Thyroid gland (tissue), 4 donors: ENCODE measurements around the gene FAM89B. TPM values are rescaled to one million over a fixed set of nuclear protein-coding genes. Genes with fewer than 3 reads are reported as not detected.

ENCODE experiments used
- small RNA-seq: library from RNA; depleted of rRNA; stranded (forward); fragments of <200 nt; gene quantifications from one replicate; pipeline ENCODE3, GENCODE V24; 2016
- total RNA-seq, 4 donors: library from RNA; depleted of rRNA; stranded (reverse); fragments of >200 nt; gene quantifications; one replicate each; pipeline ENCODE4 v1.2.3, GENCODE V29; 2016

The FAM89B gene
- total RNA-seq, 4 donors from 2014 or later: 26.9 to 55.5 (median 43.2) TPM

Small RNA genes within 50 kb of the gene (small RNA-seq; reads per million reads assigned to genes)
- gene AP001362.1: not detected

Other genes with a start within 250 kb of the FAM89B start
- 10 to 100 TPM; 45.0 to 52.7 (median 48.0) TPM for gene DPF2, start 238.7 kb upstream of the FAM89B start, total RNA-seq
- under 1 TPM in 1 of 4 donors, not detected in 3; 0.34 TPM for gene TIGD3, start 217.8 kb upstream of the FAM89B start, total RNA-seq
- 10 to 100 TPM; 13.0 to 28.0 (median 20.9) TPM for gene SLC25A45, start 189.9 kb upstream of the FAM89B start, total RNA-seq
- 10 to 100 TPM; 22.5 to 44.9 (median 31.0) TPM for gene FRMD8, start 185.9 kb upstream of the FAM89B start, total RNA-seq
- 1,000 to 10,000 TPM in 1 of 4 donors, 100 to 1,000 TPM in 3; 195 to 1,623 (median 652) TPM for gene NEAT1, start 149.7 kb upstream of the FAM89B start, total RNA-seq
- gene MALAT1, start 73.5 kb upstream of the FAM89B start, total RNA-seq: over 10,000 TPM; 20,994 to 36,233 (median 26,043) TPM
- gene SCYL1, start 47.5 kb upstream of the FAM89B start, total RNA-seq: 100 to 1,000 TPM in 3 of 4 donors, 10 to 100 TPM in 1; 99.8 to 122 (median 116) TPM
- 100 to 1,000 TPM; 195 to 277 (median 222) TPM for gene LTBP3, start 14.2 kb upstream of the FAM89B start, total RNA-seq
- 10 to 100 TPM; 28.2 to 79.1 (median 41.3) TPM for gene ZNRD2, start 2.1 kb upstream of the FAM89B start, total RNA-seq
- gene EHBP1L1, start 3.5 kb downstream of the FAM89B start, total RNA-seq: 10 to 100 TPM in 2 of 4 donors, 1 to 10 TPM in 2; 8.6 to 18.8 (median 12.0) TPM
- 1 to 10 TPM in 1 of 4 donors, not detected in 3; 1.2 TPM for gene KCNK7, start 23.3 kb downstream of the FAM89B start, total RNA-seq
- 10 to 100 TPM; 43.1 to 67.8 (median 51.3) TPM for gene MAP3K11, start 41.7 kb downstream of the FAM89B start, total RNA-seq
- gene PCNX3, start 43.2 kb downstream of the FAM89B start, total RNA-seq: 10 to 100 TPM; 18.9 to 54.2 (median 47.0) TPM
- gene SIPA1, start 65.6 kb downstream of the FAM89B start, total RNA-seq: 10 to 100 TPM; 19.2 to 40.6 (median 32.7) TPM
- gene RELA, start 90.4 kb downstream of the FAM89B start, total RNA-seq: 10 to 100 TPM; 40.3 to 55.8 (median 48.7) TPM
- gene KAT5, start 139.7 kb downstream of the FAM89B start, total RNA-seq: 100 to 1,000 TPM in 1 of 4 donors, 10 to 100 TPM in 3; 78.5 to 114 (median 81.1) TPM
- 100 to 1,000 TPM in 3 of 4 donors, 10 to 100 TPM in 1; 48.8 to 135 (median 118) TPM for gene RNASEH2C, start 148.3 kb downstream of the FAM89B start, total RNA-seq
- 10 to 100 TPM; 21.8 to 43.2 (median 25.3) TPM for gene AP5B1, start 208.4 kb downstream of the FAM89B start, total RNA-seq
- gene OVOL1, start 214.5 kb downstream of the FAM89B start, total RNA-seq: 1 to 10 TPM; 1.1 to 6.6 (median 5.2) TPM